GM12872 (cell line): ENCODE measurements around the gene TTC28.

Experiments used
- CTCF ChIP-seq: IDR thresholded peaks from 3 replicates; pipeline ENCODE4 v1.5.1; 2011; ENCODE audit warnings: low read depth, mild to moderate bottlenecking, low read length, moderate library complexity; ENCODE audit not compliant: insufficient read depth

The TTC28 gene

GRCh38 chr22:28674121-28674563, 5.5 kb downstream of the TTC28 start:
- TF ChIP-seq CTCF = no peak

- TF ChIP-seq CTCF = no peak
Measured at GRCh38 chr22:28670756-28671155, 8.9 kb downstream of the TTC28 start.

GRCh38 chr22:28670161-28670560, 9.5 kb downstream of the TTC28 start:
- no peak for TF ChIP-seq CTCF

GRCh38 chr22:28669387-28669786, 10.3 kb downstream of the TTC28 start:
- no peak for TF ChIP-seq CTCF

GRCh38 chr22:28658448-28658847, 21.2 kb downstream of the TTC28 start:
- TF ChIP-seq CTCF = no peak

- TF ChIP-seq CTCF = no peak
Measured at GRCh38 chr22:28656181-28656580, 23.5 kb downstream of the TTC28 start.

- no peak for TF ChIP-seq CTCF
Measured at GRCh38 chr22:28650463-28650862, 29.2 kb downstream of the TTC28 start.

GRCh38 chr22:28648792-28649191, 30.8 kb downstream of the TTC28 start:
- TF ChIP-seq CTCF = no peak
